Measurements from ENCODE around the gene PURB.
"Not testable (repeated sequence)": the region's sequence is repeated elsewhere in the genome, so short reads cannot be mapped to it uniquely, and the experiment has no call there.

PURB gene

GRCh38 chr7:44849885-44850544, 35.3 kb downstream of the PURB start:
- peak; percentile 46 for DNase-seq

GRCh38 chr7:44849259-44849884, 36.0 kb downstream of the PURB start:
- no peak for DNase-seq

GRCh38 chr7:44847920-44848634, 37.3 kb downstream of the PURB start, which contains the start of gene H2AZ2:
Gene H2AZ2 (minus strand): TSS chr7:44848087. CDS start chr7:44847971, 116 bp downstream.
- peak; percentile 100 for DNase-seq

- DNase-seq: no peak
These were observed 37.8 kb downstream of the PURB start for GRCh38 chr7:44847509-44847919.

- peak; percentile 97 for DNase-seq
These were observed 38.4 kb downstream of the PURB start for GRCh38 chr7:44846816-44847508.

- DNase-seq: not testable (repeated sequence)
These were observed 38.9 kb downstream of the PURB start for GRCh38 chr7:44846390-44846789.

DNA sequence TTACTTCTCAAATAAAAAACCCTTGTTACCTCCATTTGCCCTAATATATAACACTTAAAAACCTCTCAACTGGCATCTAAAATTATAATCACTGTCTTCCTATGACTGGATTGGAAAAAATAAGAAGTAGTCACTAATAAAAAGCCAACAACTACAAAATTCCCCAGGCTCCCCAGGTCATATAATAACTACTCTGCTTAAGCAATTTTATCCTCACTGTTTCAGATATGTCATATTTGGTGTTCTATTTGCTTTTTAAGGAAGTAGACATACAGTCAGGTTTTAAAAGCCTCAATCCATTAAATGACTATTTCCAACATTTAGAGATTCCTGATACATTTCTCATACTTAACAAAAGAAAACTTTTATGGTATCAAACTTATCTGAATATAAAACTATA, 39.9 kb downstream of the PURB start:
- no peak for DNase-seq

- not testable (repeated sequence) for DNase-seq
These were observed 41.9 kb downstream of the PURB start for GRCh38 chr7:44843440-44843839.

- DNase-seq: not testable (repeated sequence)
These were observed 42.7 kb downstream of the PURB start for GRCh38 chr7:44842675-44843074.

DNA sequence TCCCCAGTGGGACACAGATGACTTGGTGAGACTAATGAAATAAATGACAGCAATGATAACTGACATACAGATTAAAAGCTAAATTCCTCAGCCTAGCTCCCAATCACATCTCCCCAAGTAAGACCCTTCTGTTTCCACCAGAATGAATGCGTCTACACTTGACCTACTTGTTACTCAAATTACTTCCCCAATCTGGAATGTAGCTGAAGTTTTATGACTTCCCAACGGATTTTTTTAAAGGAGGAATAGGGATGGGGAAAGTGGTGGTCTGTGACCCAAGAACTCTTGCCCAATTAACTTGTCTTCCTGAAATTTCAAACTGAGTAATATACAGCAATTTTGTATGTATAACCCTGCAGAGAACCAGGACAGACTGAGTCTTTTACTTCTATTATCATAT, 46.6 kb downstream of the PURB start:
- DNase-seq: no peak

GRCh38 chr7:44827567-44827966, 57.8 kb downstream of the PURB start:
- DNase-seq: peak; percentile 57

All from hematopoietic multipotent progenitor cell treated with erythropoietin and hydrocortisone succinate and interleukin-3 and kit ligand, for 6 days (in vitro differentiated cells).